Activated T-cell treated with anti-CD3 and anti-CD28 coated beads, Interleukin-2, amount 50 U/mL, for 48 hours (primary cell): ENCODE measurements around the gene TOR1AIP2.
A peak's percentile ranks its signal among the peaks of the same experiment; 100 is the strongest.
"Not testable (repeated sequence)": the region's sequence is repeated elsewhere in the genome, so short reads cannot be mapped to it uniquely, and the experiment has no call there.

Source experiments
- DNase-seq, 2 experiments: peaks; one replicate each; pipeline ENCODE4 v3.0.0-alpha.2; 2020

Gene TOR1AIP2

DNA sequence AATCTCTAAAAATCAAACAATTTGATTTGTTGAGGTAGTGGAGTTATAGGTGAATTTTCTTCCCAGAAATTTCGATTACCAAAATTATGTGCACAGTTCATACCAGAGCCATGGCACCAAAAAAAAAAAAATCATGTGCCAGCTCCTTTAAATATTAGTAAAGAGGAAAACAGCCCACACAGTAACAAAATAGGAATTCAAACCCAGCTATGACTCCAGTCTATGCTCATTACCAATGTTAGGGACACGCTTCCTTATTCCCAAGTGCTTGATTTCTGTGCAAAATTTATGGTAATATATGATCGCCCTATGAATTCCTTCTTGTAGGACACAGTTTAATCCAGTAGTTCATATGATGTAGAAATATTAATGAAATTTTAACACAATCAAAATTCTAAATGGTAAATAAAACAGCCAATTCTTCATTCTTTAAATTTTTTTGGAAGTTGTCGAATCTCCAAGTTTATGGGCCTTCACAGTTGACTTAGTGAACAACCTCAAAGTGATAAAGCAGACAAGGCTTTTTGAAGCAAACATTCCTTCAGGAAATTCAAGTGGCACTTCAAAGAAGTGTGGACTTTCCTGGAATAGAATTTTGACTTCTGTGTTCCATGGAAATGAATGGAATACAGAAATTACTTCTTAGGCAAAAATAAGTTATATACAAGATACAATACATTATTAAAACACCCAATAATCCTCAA, 1.9 kb downstream of the TOR1AIP2 start:
- no peak for DNase-seq

DNA sequence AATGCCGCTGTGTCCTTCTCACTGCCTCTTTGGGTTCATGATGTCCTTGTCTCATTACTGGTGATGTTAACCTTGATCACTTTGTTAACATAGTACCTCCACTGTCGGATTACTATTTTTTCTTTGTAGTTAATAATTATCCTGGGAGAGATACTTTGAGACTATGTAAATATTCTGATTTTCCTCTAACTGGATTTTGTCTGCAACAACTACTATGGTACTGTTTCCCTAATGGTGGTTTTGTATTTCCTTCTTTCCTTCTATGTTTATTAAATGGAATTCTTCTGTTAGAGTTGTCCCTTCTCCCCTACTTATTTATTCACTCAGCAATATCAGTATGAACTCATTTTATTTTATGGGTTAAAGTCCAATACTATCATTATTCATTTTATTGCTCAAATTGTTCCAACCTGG, 4.2 kb downstream of the TOR1AIP2 start:
- no peak for DNase-seq

- no peak for DNase-seq
These were observed 5.0 kb downstream of the TOR1AIP2 start for GRCh38 chr1:179872558-179872957.

DNA sequence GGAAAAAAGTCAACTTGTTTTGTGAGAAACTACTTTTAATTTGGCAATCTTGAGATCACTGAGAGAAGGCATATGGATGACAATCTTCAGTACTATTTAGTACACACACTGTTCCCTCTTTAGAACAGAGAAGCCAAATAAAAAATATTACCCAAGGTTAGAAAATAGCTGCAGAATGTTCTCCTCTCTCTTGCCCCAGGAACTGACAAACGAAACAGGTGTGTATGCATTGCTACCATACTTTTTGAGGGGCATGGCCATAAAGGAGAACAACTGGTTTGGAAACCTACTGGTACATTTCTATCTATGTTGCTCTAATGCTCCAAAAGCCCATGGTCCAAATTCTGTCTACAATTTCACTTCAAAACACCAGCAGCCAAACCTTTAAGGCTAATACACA, 5.7 kb downstream of the TOR1AIP2 start:
- DNase-seq, result no peak

- no peak for DNase-seq
These were observed 6.7 kb downstream of the TOR1AIP2 start for GRCh38 chr1:179870870-179871269.

DNA sequence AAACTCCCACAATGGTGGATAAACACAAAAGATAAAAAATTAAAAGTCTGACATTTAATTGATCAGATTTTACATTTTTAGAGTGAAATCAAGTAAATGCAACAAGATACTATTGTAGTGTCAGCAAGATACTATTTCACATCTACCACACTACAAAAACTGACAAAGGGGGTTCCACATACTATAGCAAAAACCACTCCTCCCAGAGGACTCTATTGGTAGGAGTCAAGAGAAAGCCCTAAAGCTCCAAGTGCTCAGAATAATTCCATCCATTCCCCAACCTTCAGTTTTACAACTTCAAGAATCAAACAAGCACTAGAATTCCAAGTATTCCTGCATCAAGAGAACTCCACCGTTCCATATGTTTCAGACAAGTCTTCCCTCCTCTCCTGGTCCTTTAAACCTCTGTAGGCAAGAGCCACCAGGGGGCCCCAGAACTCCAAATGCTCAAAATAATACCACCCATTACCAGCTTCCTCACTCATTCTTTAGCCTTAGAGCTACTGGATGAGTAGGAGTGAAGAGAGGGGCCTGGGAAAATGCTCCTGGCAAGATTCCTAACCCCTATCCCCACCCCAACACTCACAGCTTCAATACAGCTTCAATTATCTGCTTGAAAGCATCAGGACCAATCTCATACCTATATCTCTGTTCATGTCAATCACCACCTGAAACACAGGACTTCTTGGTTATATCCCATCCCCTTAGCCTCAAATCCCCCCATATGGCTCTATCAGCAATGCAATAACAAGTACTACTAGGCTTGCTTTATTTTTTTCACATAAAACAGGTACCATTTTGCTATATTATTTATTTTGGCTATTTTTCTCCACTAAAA, 9.9 kb downstream of the TOR1AIP2 start:
- peak; percentile 57 to 59 for DNase-seq

DNA sequence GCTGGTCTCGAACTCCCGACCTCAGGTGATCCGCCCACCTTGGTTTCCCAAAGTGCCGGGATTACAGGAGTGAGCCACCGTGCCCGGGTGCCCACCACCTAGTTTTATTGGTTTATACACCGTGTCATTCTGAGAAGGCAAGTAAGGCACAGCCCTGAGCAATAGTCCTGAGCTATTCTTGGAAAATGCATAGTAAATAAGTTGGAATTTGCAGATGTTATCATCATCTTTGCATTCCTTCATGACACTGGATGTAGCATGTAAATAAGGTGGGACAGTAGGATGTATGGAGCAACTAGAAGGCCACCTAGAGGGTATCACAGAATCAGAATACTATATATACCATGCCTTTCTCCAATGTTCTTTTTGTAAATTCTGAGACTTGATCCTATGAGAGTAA, 11.0 kb downstream of the TOR1AIP2 start:
- no peak for DNase-seq

DNA sequence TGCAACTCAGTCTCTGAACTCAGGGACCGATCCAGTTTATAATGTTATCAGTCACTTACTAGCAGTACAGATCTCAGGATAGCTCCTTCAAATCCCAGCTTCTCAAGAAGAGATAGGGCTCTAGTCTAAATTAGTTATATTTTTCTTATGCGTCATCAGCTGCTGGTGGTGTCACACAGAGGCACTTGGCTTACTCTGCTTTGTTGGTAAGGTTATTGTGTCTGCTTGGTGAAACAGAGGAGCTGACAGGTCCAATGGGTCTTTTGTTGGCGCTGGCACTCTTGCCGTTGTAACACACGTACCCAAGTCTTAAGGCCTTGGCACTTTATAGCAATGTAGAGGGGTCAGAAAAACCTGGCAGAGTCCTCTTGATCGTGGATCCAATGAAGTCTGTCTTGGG, 12.2 kb downstream of the TOR1AIP2 start:
- DNase-seq, result no peak

DNA sequence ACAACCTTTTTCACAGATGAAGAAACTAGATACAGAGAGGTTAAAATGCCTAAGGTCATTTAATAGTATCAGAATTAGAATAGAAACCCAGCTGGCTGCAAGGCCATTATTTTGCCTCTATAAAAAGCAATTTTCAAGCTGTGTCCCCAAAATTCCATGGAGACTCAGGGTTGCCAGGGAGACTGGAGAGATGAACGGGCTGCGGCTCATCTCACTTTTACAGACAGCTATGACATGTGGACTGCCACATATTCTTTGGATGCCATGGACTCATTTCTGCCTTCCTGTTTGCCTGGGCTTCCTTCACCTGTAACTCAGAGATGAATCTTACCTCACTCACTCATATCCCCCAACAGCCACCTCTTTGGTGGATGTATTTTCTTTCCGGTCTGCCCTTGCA, 17.0 kb downstream of the TOR1AIP2 start:
- DNase-seq, result no peak

DNA sequence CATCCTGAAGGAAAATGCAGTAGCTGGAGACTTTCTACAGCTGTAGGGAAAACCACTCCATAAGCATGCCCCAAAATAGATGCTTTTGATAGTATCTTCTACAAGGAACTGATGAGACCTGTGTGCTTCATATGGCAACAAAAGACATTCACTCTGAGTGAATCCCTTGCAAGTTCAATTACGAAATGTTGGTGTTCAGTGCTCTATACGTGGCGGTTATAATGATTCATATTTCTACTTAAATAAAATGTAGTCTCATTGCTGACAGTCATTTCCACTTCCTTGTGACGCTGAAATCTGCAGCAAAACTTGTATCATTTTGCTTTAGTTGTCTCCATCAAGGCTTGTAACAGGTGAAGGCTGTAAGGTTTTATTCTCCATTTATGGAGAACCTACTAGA, 20.6 kb downstream of the TOR1AIP2 start:
- DNase-seq, result no peak

- DNase-seq, result no peak
These were observed 21.3 kb downstream of the TOR1AIP2 start for GRCh38 chr1:179856296-179856695.

DNA sequence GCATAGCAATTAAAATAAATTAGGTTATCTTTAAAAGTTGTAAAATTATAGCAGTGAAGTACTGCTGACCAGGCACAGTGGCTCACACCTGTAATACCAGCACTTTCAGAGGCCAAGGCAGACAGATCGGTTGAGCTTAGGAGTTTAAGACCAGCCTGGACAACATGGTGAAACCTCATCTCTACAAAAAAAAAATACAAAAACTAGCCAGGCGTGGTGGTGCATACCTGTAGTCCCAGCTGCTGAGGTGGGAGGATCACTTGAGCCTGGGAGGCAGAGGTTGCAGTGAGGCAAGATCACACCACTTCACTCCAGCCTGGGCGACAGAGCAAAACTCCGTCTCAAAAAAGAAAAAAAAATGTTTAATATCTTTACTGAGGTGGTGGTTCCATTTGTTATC, 21.8 kb downstream of the TOR1AIP2 start:
- DNase-seq, result not testable (repeated sequence)

GRCh38 chr1:179853102-179853501, 24.5 kb downstream of the TOR1AIP2 start:
- no peak for DNase-seq

DNA sequence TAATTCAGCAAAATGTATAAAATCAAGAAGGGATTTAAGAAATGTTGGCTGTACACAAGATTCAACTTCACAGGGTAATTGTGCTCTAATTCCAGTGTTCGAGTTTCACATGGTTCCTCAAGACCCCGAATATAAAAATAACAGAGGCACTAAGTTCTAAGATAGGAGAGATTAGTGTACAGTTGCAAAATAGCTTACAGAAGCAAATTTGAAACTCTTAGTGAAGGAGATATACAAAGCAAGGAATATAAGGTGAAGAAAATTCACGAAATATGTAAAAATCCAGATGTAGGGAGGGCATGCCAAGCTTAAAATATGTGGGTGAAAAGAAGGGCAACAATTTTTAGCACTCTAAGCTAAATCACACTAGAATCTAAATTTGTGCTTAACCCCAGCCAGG, 29.4 kb downstream of the TOR1AIP2 start:
- DNase-seq, result no peak

DNA sequence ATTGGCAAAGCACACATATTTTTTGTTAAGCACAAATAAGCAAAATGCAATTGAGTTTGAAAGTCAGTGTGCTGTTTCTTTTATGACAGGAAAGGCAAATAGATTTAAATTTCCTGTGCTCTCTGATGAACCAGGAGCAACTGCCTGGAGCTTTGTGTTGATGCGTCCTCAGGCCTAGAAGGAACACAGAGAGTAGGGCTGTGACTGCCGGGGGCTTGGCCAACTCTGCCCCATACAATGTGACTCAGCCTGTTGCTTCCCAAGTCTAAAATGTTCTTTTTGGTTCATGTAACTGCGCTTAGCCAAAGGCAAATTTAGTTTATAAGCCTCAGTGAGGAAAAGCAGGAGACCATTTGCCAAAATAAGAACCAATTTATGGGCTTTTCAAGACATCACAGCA, 37.5 kb downstream of the TOR1AIP2 start:
- peak in 1 of 2 experiments; percentile 4 for DNase-seq

- DNase-seq, result peak in 1 of 2 experiments; percentile 11
These were observed 40.7 kb downstream of the TOR1AIP2 start for GRCh38 chr1:179836686-179837445.

- DNase-seq, result peak in 1 of 2 experiments; percentile 20
These were observed 45.5 kb downstream of the TOR1AIP2 start for GRCh38 chr1:179831852-179832699.

- no peak for DNase-seq
These were observed 46.4 kb downstream of the TOR1AIP2 start for GRCh38 chr1:179831225-179831624.

GRCh38 chr1:179828554-179829110, 49.0 kb downstream of the TOR1AIP2 start:
- peak; percentile 7 to 10 for DNase-seq

GRCh38 chr1:179826626-179827280, 50.9 kb downstream of the TOR1AIP2 start:
- peak; percentile 13 to 14 for DNase-seq

GRCh38 chr1:179825798-179826460, 51.7 kb downstream of the TOR1AIP2 start:
- DNase-seq, result peak; percentile 10 to 12
